ENCODE data around the gene KCTD20. TPM values are rescaled to one million over a fixed set of nuclear protein-coding genes. Genes with fewer than 3 reads are reported as not detected.

Gene KCTD20
- total RNA-seq, 4 donors from 2014 or later: 31.5 to 40.4 (median 37.8) TPM

DNA sequence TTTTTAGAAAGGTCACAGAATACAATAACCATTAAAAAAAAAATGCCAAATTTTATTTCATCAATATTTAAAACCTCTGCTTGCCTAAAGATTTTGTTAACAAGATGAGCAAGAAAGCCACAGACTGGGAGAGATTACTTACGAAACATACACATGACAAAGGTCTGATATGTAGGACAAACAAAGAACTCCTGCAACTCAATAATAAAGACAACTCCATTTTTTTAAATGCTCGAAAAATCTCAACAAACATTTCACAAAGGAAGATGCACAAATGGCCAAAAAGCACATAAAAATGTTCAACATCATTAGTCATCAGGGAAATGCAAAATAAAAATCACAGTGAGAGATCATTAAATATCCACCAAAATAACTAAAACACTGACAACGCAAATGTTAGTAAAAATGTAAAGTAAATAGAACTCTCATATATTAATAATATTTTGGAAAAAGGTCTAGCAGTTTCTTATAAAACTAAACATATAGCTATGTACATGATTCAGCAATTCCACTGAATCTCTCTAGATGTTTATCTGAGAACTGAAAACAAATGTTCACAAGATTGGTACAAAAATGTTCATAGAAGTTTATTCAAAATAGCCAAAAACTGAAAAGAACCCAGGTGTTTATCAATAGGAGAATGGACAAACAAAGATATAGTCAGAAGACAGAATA, 94.2 kb downstream of the KCTD20 start:
- peaks cover 0 to 73% (median 0%) of the 10 kb centered on the region in 3 donors for H3K36me3 ChIP-seq
- TF ChIP-seq, protein P1, sequence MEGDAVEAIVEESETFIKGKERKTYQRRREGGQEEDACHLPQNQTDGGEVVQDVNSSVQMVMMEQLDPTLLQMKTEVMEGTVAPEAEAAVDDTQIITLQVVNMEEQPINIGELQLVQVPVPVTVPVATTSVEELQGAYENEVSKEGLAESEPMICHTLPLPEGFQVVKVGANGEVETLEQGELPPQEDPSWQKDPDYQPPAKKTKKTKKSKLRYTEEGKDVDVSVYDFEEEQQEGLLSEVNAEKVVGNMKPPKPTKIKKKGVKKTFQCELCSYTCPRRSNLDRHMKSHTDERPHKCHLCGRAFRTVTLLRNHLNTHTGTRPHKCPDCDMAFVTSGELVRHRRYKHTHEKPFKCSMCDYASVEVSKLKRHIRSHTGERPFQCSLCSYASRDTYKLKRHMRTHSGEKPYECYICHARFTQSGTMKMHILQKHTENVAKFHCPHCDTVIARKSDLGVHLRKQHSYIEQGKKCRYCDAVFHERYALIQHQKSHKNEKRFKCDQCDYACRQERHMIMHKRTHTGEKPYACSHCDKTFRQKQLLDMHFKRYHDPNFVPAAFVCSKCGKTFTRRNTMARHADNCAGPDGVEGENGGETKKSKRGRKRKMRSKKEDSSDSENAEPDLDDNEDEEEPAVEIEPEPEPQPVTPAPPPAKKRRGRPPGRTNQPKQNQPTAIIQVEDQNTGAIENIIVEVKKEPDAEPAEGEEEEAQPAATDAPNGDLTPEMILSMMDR (IDR thresholded peaks at IDR 0.05): no peak
- TF ChIP-seq POLR2A (IDR thresholded peaks at IDR 0.05): no peak
- no peak overlapping the region for H3K27ac ChIP-seq
- H3K4me1 ChIP-seq: peaks cover 0 to 5% (median 2%) of the 10 kb centered on the region in 4 donors
- DNase-seq: no peak
- H3K27me3 ChIP-seq: no peaks in the 10 kb centered on the region
- no peak overlapping the region for H3K4me3 ChIP-seq
- H3K9me3 ChIP-seq: no peaks in the 10 kb centered on the region

DNA sequence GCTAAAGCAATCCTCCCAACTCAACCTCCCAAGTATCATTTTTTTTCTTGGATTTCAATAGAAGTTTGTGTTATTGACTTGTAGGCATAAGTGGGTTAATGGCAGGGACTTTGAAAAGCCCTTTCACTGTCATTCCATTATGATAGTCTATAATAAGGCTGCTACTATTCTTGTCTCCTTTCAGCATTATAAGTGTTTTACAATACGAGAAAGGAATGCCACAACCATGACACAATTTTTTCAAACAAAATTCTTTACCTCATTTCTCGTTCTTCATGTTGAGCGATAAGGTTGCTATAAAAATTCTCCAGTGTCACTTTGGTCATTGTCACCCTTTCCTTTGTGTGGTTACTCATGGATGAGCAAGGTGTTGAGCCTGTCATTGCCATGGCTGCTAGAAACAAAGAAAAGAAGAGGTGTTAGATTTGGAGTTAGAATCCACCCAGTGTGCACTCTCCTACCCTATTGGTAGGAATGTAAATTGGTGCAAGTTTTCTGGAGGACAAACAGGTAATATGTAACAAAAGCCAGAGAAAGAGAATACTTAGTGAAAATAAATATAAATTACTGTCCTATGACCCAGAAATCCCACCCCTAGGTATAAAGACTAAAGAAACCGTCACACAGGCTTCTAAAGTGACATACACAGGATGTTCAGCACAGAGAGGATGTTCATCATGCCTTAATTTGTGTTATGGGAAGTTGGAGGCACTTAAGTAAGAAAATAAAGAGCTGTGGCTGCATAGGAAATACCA, 97.2 kb downstream of the KCTD20 start:
- Histone ChIP-seq H3K27ac (no peak overlapping the region), H3K27me3 (no peaks in the 10 kb centered on the region), H3K9me3 (no peaks in the 10 kb centered on the region), H3K4me3 (no peak overlapping the region), H3K4me1 (peaks cover 0 to 28% (median 11%) of the 10 kb centered on the region in 4 donors), H3K36me3 (peaks cover 0 to 58% (median 0%) of the 10 kb centered on the region in 3 donors)
- no peak for DNase-seq
- TF ChIP-seq, protein P1 (IDR thresholded peaks at IDR 0.05): no peak
- TF ChIP-seq POLR2A (IDR thresholded peaks at IDR 0.05): no peak

Small RNA genes lying within 50 kb of the gene (small RNA-seq; reads per million reads assigned to genes)
- gene RN7SL502P: 0 to 0.06 reads per million in 2 donors

Other genes with a start within 250 kb of the KCTD20 start
- 10 to 100 TPM; 49.6 to 71.0 (median 65.0) TPM for gene BRPF3, start 246.3 kb upstream of the KCTD20 start, total RNA-seq
- gene PNPLA1, start 172.9 kb upstream of the KCTD20 start, total RNA-seq: 1 to 10 TPM in 3 of 4 donors, not detected in 1; 1.3 to 4.0 (median 3.0) TPM
- 10 to 100 TPM in 3 of 4 donors, 1 to 10 TPM in 1; 9.1 to 35.4 (median 25.3) TPM for gene BNIP5, start 106.1 kb upstream of the KCTD20 start, total RNA-seq
- gene ETV7, start 55.3 kb upstream of the KCTD20 start, total RNA-seq: 10 to 100 TPM in 2 of 4 donors, 1 to 10 TPM in 2; 3.3 to 12.1 (median 9.9) TPM
- gene PXT1, start 146 bp upstream of the KCTD20 start, total RNA-seq: not detected
- 100 to 1,000 TPM in 2 of 4 donors, 10 to 100 TPM in 2; 57.8 to 107 (median 87.9) TPM for gene STK38, start 104.5 kb downstream of the KCTD20 start, total RNA-seq
- gene SRSF3, start 151.4 kb downstream of the KCTD20 start, total RNA-seq: 100 to 1,000 TPM; 101 to 156 (median 142) TPM
- 100 to 1,000 TPM in 3 of 4 donors, 10 to 100 TPM in 1; 70.1 to 556 (median 358) TPM for gene CDKN1A, start 235.7 kb downstream of the KCTD20 start, total RNA-seq